Coronary artery (tissue), 2 donors: Measurements from ENCODE around the gene PNLIPRP2.

ENCODE experiments used
- DNase-seq: peaks from one replicate; pipeline ENCODE4 v3.0.0-alpha.2; 2017; ENCODE audit warnings: low spot score
- H3K27ac ChIP-seq, 2 donors: fragments of 200-600 bp; sonication (generic); one replicate each; pipeline ENCODE4 v1.5.1; 2016 to 2019
- H3K4me3 ChIP-seq: fragments of 200-600 bp; sonication (generic); 2 replicates; pipeline ENCODE4 v1.5.1; 2016; ENCODE audit warnings: mild to moderate bottlenecking, moderate library complexity
- TF ChIP-seq, protein P1 (sequence below): fragments of 200-600 bp; sonication (generic); IDR thresholded peaks from one replicate; pipeline ENCODE4 v1.5.1; 2019; ENCODE audit warnings: antibody characterized with exemption

The PNLIPRP2 gene

DNA sequence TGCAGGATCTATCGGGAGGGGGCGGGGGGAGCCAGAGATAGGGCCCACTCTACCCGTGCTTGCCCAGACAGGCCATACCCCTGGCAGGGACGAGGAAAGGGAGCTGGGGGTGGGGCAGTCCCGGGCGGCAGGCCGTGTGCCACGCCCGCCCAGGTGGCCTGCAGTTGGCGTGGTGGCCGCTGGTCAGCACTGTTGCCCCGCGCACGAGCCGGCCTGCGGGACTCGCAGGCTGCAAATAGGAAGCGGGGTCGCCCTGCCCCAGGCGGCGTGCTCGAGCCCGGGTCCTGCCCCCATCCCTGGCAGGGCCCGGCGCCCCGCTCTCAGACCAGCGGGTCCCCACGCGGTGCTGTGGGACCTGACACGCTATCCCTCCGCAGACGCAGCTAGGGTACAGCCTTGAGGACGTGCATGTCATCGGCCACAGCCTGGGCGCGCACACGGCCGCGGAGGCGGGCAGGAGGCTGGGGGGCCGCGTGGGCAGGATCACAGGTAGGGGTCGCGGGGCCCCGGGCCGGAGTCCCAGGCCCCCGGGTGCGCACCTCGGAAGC is 6.7 kb downstream of the PNLIPRP2 start:
- DNase-seq = no peak
- H3K4me3 ChIP-seq = peak overlapping the region; percentile 61

DNA sequence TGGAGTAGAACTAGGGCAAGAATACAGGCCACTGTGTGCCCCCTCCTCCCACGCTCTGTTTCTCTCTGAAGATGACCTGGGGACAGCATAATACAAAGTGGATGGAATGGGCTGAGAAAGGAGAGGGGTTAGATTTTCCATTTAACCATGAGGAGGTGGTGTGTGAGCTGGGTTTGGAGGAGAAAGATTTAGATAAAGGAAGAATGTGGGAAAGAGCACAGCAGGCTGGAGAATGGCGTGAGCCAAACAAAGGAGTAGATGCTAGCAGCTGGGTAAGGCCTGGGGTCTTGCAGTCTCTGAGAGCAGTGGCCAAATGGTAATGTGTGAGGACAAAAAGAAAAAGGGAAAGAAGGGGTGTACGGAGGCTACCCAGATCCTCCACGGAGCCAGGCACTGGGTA is 8.6 kb downstream of the PNLIPRP2 start:
- H3K4me3 ChIP-seq = no peak overlapping the region
- TF ChIP-seq, protein P1, sequence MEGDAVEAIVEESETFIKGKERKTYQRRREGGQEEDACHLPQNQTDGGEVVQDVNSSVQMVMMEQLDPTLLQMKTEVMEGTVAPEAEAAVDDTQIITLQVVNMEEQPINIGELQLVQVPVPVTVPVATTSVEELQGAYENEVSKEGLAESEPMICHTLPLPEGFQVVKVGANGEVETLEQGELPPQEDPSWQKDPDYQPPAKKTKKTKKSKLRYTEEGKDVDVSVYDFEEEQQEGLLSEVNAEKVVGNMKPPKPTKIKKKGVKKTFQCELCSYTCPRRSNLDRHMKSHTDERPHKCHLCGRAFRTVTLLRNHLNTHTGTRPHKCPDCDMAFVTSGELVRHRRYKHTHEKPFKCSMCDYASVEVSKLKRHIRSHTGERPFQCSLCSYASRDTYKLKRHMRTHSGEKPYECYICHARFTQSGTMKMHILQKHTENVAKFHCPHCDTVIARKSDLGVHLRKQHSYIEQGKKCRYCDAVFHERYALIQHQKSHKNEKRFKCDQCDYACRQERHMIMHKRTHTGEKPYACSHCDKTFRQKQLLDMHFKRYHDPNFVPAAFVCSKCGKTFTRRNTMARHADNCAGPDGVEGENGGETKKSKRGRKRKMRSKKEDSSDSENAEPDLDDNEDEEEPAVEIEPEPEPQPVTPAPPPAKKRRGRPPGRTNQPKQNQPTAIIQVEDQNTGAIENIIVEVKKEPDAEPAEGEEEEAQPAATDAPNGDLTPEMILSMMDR = no peak
- DNase-seq = no peak
- no peak overlapping the region for H3K27ac ChIP-seq

More for the DNA sequence above, 6.7 kb downstream of the PNLIPRP2 start:
- no peak overlapping the region for H3K27ac ChIP-seq
- TF ChIP-seq, protein P1 = no peak

DNA sequence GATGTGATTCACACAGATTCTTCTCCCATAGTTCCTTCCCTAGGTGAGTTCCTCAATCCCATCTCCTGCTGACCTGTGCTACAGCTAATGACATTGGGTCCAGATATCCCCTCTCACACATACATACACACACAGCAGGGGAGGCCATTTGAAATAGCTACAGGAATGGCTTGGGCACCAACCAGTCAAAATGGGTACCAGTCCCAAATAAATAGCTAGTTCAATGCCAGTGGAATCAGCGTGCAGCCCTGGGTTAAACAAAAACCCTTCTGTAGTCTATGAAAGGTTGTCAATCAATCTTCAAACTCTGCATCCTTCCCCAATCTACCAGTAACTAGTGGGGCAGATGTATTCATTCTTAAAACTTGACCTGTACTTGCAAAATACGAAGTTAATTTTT is 9.3 kb downstream of the PNLIPRP2 start:
- Histone ChIP-seq H3K27ac (no peak overlapping the region), H3K4me3 (no peak overlapping the region)
- TF ChIP-seq, protein P1 = no peak
- DNase-seq = no peak

DNA sequence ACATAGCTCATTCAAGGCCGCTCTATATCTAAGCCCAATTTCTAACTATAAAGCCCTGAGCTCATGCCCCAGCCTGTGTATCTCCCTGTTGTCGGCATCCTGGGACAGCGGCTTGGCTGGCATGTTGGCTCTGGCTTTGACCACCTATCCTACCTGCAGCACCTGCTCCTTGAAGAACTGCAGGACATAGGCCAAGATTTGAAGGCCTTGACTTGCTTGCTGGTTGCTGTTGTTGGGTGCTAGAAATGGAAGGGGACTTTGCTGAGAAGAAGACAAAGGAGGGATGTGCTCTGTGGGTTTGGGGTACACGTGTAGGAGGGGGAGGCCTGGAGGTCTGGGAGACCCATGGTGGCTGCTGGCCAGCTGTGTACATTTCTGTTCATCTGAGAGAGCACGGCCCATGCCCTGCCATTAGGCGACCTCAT is 11.1 kb downstream of the PNLIPRP2 start:
- Histone ChIP-seq H3K27ac (no peak overlapping the region), H3K4me3 (no peak overlapping the region)
- DNase-seq = no peak
- TF ChIP-seq, protein P1 = no peak

DNA sequence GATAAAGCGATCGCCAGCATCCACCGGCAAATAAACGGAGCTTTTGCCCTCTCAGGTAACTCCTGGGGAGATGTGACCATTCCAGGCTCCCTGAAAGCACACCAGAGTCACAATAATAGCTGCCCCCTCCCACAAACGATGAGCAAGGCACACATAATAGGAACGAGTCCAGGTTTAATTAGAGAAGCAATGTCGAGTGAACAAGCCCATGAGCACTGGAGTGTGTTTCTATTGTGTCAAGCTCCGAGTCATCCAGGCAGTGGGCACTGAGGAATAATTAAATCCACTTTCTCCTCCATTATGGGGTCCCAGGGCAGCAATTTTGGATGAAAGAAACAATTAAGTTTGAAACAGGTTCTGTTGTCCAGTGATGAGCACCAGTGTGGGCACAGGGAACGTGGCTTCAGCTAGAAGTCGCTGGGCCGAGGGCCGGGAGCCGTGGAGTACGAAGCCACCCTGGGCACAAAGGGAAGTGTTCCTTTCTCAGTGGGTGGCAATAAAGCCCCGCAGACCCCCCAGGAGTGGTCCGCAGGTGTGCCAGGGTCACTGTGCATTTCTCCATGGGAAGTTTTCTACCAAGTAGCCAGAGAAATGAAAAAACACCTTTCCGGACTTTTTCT is 12.0 kb downstream of the PNLIPRP2 start:
- DNase-seq = no peak
- H3K27ac ChIP-seq = no peak overlapping the region
- TF ChIP-seq, protein P1 = no peak
- no peak overlapping the region for H3K4me3 ChIP-seq

DNA sequence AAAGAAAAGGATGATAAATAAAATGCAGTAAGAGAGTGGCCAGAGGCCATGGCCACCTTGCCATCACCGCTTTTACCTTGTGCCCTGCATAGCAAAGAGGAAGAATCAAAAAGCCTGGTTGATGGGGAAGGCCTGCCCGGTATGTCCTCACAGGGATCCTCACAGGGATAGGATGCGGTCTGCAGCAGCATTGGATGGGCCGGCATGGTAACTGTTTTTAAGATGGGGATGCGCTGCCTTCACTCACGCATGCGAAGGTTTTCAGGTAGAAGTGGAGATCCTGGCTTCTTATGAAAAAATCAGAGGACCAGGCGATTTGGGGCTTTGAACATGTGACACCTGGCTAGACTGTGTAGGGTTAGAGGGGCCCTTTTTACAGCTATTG is 12.5 kb downstream of the PNLIPRP2 start:
- TF ChIP-seq, protein P1 = no peak
- Histone ChIP-seq H3K27ac (no peak overlapping the region), H3K4me3 (no peak overlapping the region)
- no peak for DNase-seq
